NCI-H1092 treated with DMSO at 0.1 percent for 48 hours (cell line): ENCODE measurements around the gene C2orf69.
A peak's percentile ranks its signal among the peaks of the same experiment; 100 is the strongest.
"Not testable (repeated sequence)": the region's sequence is repeated elsewhere in the genome, so short reads cannot be mapped to it uniquely, and the experiment has no call there.

ENCODE experiments used
- DNase-seq: peaks from one replicate; lab custom pipeline; 2025; lab: John Stamatoyannopoulos, UW

Gene C2orf69

GRCh38 chr2:199911052-199911876, at the start of gene C2orf69:
Gene C2orf69 (plus strand): TSS chr2:199911293. CDS start chr2:199911439, 146 bp downstream.
- DNase-seq: peak; percentile 95

GRCh38 chr2:199862788-199863187, 48.3 kb upstream of the C2orf69 start:
- no peak for DNase-seq

GRCh38 chr2:199865905-199866304, 45.2 kb upstream of the C2orf69 start:
- DNase-seq: no peak

GRCh38 chr2:199868431-199869226, 42.5 kb upstream of the C2orf69 start:
- no peak for DNase-seq

GRCh38 chr2:199869227-199869541, 41.9 kb upstream of the C2orf69 start:
- no peak for DNase-seq

GRCh38 chr2:199869653-199870052, 41.4 kb upstream of the C2orf69 start:
- DNase-seq: no peak

GRCh38 chr2:199870581-199870980, 40.5 kb upstream of the C2orf69 start:
- no peak for DNase-seq

- DNase-seq: no peak
Measured at GRCh38 chr2:199874209-199874608, 36.9 kb upstream of the C2orf69 start.

GRCh38 chr2:199875400-199875799, 35.7 kb upstream of the C2orf69 start:
- no peak for DNase-seq

GRCh38 chr2:199882667-199883066, 28.4 kb upstream of the C2orf69 start:
- no peak for DNase-seq

GRCh38 chr2:199883474-199884212, 27.4 kb upstream of the C2orf69 start:
- no peak for DNase-seq

- DNase-seq: no peak
Measured at GRCh38 chr2:199895406-199895805, 15.7 kb upstream of the C2orf69 start.

GRCh38 chr2:199896617-199897016, 14.5 kb upstream of the C2orf69 start:
- no peak for DNase-seq

- DNase-seq: no peak
Measured at GRCh38 chr2:199901942-199902341, 9.2 kb upstream of the C2orf69 start.

- no peak for DNase-seq
Measured at GRCh38 chr2:199902486-199903110, 8.5 kb upstream of the C2orf69 start.

GRCh38 chr2:199903111-199903510, 8.0 kb upstream of the C2orf69 start:
- no peak for DNase-seq

- DNase-seq: no peak
Measured at GRCh38 chr2:199907008-199907714, 3.9 kb upstream of the C2orf69 start.

GRCh38 chr2:199910338-199911051, 598 bp upstream of the C2orf69 start:
- DNase-seq: no peak

GRCh38 chr2:199911877-199912161, 726 bp downstream of the C2orf69 start:
- no peak for DNase-seq

- not testable (repeated sequence) for DNase-seq
Measured at GRCh38 chr2:199912553-199913114, 1.5 kb downstream of the C2orf69 start.
